Thymus (tissue), 11 donors: ENCODE measurements around the gene NR2F6. TPM values are rescaled to one million over a fixed set of nuclear protein-coding genes. Genes with fewer than 3 reads are reported as not detected.
A peak's percentile ranks its signal among the peaks of the same experiment; 100 is the strongest.

Experiments
- DNase-seq, 9 donors: peaks; one replicate each; pipeline ENCODE4 v3.0.0-alpha.2; 2013; ENCODE audit warnings: low spot score in 9 of 9, low read depth in 6 of 9, missing footprints in 1 of 9
- H3K27ac ChIP-seq, 2 donors: one replicate each; pipeline ENCODE4 v1.5.1; 2013; ENCODE audit warnings: control low read depth in 1 of 2, low read depth in 1 of 2, low read length in 1 of 2, mild to moderate bottlenecking in 1 of 2, moderate library complexity in 1 of 2
- H3K27me3 ChIP-seq, 2 donors: one replicate each; pipeline ENCODE4 v1.5.1; 2013; ENCODE audit warnings: low read length in 1 of 2; ENCODE audit not compliant: control insufficient read depth in 2 of 2, insufficient read depth in 1 of 2
- H3K36me3 ChIP-seq, 2 donors: one replicate each; pipeline ENCODE4 v1.5.1; 2013; ENCODE audit warnings: low read length in 1 of 2, mild to moderate bottlenecking in 1 of 2, moderate library complexity in 1 of 2; ENCODE audit not compliant: control insufficient read depth in 2 of 2, insufficient read depth in 2 of 2
- H3K4me1 ChIP-seq, 2 donors: one replicate each; pipeline ENCODE4 v1.5.1; 2013; ENCODE audit warnings: low read length in 2 of 2; ENCODE audit not compliant: control insufficient read depth in 2 of 2, insufficient read depth in 2 of 2
- H3K4me3 ChIP-seq, 2 donors: one replicate each; pipeline ENCODE4 v1.5.1; 2013; ENCODE audit warnings: low read length in 2 of 2, control low read depth in 1 of 2, mild to moderate bottlenecking in 1 of 2
- H3K9me3 ChIP-seq, 2 donors: one replicate each; pipeline ENCODE4 v1.5.1; 2013; ENCODE audit warnings: low read length in 1 of 2, mild to moderate bottlenecking in 1 of 2; ENCODE audit not compliant: control insufficient read depth in 2 of 2, insufficient read depth in 1 of 2
- WGBS: extraction: QIAGEN DNeasy Blood & Tissue Kit; methylation state at CpG from one replicate; pipeline ENCODE4 v1.1.7; 2013; 5-methylcytosine and 5-hydroxymethylcytosine counted together
- polyA plus RNA-seq: library from polyadenylated mRNA; stranded (reverse); fragments of 200-250 nt; gene quantifications from one replicate; pipeline ENCODE4 v1.2.3, GENCODE V29; 2013
- total RNA-seq: library from RNA; stranded (reverse); fragments of 120-200 nt; gene quantifications from one replicate; pipeline ENCODE4 v1.2.4, GENCODE V29; 2013
- donor health status: healthy.

Gene NR2F6
- total and polyA plus RNA-seq, 2 donors = 9.4 to 15.0 TPM

DNA sequence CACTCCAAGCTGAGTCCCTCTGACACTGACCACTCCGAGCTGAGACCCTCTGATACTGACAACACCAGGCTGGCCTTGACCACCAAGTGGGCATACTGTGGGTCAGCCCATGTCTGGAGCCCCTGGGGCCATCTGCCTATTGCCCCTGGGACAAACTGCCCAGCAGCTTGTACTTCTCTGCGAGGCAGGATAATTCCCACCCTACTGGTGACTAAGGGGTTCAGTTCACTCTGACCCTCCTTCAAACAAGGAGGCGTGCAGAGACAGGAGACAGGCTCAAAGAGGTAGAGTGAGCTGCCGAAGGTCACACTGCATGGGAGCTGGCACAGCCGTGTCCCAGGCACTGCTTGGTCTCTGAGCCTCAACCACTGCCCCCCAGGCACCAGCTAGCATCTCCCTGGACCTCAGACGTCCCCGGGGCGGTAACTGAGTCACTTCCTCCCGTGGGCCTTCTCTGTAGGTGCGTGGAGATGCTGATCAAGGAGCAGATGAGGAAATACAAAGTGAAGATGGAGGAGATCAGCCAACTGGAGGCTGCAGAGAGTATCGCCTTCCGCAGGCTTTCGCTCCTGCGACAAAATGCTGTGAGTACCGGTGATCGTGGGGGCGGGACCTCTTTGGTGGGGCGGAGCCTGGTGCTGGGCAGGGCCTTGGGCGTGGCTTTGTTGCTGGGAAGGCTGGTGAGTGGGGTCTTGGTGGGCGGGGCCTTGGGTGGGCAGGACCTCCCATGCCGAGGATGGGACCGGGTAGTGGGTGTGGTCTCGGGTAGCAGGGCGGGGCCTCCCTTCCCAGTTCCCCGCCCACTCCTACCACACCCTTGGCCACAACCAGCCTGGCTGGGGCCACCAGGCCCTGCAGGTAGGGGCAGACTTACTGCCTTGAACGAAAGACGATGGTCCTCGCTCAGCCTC lies 36.3 kb downstream of the NR2F6 start:
- Histone ChIP-seq H3K36me3 (peaks cover 41 to 70% of the 10 kb centered on the region in 2 donors), H3K27me3 (no peaks in the 10 kb centered on the region), H3K9me3 (peaks cover 0 to under 1% of the 10 kb centered on the region in 2 donors), H3K4me1 (peaks cover 2 to 3% of the 10 kb centered on the region in 2 donors), H3K27ac (peak overlapping the region in 1 of 2 donors; percentile 31), H3K4me3 (no peak overlapping the region)
- DNase-seq = peak in 2 of 9 donors; percentile 18 to 27
- 90% methylated on average over 28 of the region's 28 CpGs for WGBS

- no peak for DNase-seq
- H3K27ac ChIP-seq = peak overlapping the region in 1 of 2 donors; percentile 18
- H3K4me1 ChIP-seq = peaks cover 0 to 2% of the 10 kb centered on the region in 2 donors
- no peaks in the 10 kb centered on the region for H3K9me3 ChIP-seq
- H3K4me3 ChIP-seq = no peak overlapping the region
- no peaks in the 10 kb centered on the region for H3K27me3 ChIP-seq
- H3K36me3 ChIP-seq = peaks cover 56 to 77% of the 10 kb centered on the region in 2 donors
- 98% methylated on average over 25 of the region's 25 CpGs for WGBS
These were observed 38.8 kb downstream of the NR2F6 start for GRCh38 chr19:17206736-17207581.

DNA sequence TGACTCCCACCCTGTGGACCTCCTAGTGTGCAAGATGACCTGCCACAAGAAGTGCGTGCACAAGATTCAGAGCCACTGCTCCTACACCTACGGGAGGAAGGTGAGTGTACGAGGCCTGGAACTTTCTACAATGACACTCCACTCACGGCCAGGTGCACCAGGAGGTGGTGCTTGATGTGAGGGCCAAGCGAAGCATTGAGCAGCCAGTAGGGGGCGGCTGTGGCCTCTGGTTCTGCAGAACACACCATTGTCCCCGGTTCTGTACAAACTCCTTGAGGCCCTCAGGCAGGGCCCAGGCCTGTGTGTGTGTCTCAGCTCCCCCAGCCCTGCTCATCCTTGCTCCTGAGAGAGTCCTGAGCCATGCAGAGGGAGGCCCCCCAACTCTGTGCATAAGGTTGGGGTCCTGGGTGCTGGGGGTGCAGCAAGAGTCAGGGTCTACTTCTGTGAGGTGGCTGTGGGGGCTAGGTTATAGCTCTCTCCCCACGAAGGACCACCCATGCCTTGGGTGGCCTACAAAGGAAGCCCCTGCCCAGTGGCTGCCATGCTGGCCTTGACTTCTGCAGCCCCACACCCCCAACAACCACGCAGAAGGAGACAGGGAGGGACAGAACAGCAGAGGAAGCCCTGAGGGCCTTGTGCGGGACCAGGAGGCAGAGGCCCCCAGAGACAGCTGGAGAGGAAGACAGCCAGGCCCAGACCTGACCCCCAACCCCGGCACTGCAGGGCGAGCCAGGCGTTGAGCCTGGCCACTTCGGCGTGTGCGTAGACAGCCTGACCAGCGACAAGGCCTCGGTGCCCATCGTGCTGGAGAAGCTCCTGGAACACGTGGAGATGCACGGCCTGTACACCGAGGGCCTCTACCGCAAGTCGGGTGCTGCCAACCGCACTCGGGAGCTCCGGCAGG lies 40.2 kb downstream of the NR2F6 start:
- Histone ChIP-seq H3K4me1 (peaks cover 0 to 2% of the 10 kb centered on the region in 2 donors), H3K27me3 (no peaks in the 10 kb centered on the region), H3K36me3 (peaks cover 67 to 80% of the 10 kb centered on the region in 2 donors), H3K9me3 (peaks cover 0 to 1% of the 10 kb centered on the region in 2 donors), H3K4me3 (no peak overlapping the region), H3K27ac (no peak overlapping the region)
- peak in 2 of 9 donors; percentile 47 to 63 for DNase-seq
- 95% methylated on average over 27 of the region's 27 CpGs for WGBS

DNA sequence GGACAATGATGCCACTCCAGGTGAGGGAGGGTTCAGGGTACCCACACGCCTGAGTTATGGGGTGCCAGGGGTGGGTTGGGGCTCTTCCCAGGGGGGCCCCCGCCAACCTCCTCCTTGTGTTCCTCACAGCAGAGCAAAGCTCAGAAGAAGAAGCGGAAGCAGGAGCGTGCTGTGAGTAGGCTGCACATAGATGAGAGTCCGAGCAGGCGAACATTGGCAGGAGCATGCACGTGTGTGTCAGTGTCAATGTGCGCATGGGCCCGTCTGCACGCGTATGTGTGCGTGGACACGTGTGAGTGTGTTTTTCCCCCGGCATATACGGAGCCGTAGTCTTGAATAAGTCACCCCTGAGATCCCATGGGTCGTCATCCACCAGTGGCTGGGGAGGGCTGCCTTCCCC lies 43.0 kb downstream of the NR2F6 start:
- WGBS = 93% methylated on average over 17 of the region's 17 CpGs
- no peak for DNase-seq

GRCh38 chr19:17202249-17202648 lies 43.5 kb downstream of the NR2F6 start:
- H3K4me3 ChIP-seq = no peak overlapping the region
- peaks cover 70 to 92% of the 10 kb centered on the region in 2 donors for H3K36me3 ChIP-seq
- 98% methylated on average over 9 of the region's 9 CpGs for WGBS
- no peaks in the 10 kb centered on the region for H3K4me1 ChIP-seq
- peaks cover 0 to 4% of the 10 kb centered on the region in 2 donors for H3K9me3 ChIP-seq
- no peak overlapping the region for H3K27ac ChIP-seq
- H3K27me3 ChIP-seq = no peaks in the 10 kb centered on the region
- no peak for DNase-seq

More for the DNA sequence above, 43.0 kb downstream of the NR2F6 start:
- H3K27me3 ChIP-seq = no peaks in the 10 kb centered on the region
- peaks cover 0 to 4% of the 10 kb centered on the region in 2 donors for H3K9me3 ChIP-seq
- no peak overlapping the region for H3K27ac ChIP-seq
- peaks cover 66 to 88% of the 10 kb centered on the region in 2 donors for H3K36me3 ChIP-seq
- H3K4me1 ChIP-seq = no peaks in the 10 kb centered on the region
- no peak overlapping the region for H3K4me3 ChIP-seq

DNA sequence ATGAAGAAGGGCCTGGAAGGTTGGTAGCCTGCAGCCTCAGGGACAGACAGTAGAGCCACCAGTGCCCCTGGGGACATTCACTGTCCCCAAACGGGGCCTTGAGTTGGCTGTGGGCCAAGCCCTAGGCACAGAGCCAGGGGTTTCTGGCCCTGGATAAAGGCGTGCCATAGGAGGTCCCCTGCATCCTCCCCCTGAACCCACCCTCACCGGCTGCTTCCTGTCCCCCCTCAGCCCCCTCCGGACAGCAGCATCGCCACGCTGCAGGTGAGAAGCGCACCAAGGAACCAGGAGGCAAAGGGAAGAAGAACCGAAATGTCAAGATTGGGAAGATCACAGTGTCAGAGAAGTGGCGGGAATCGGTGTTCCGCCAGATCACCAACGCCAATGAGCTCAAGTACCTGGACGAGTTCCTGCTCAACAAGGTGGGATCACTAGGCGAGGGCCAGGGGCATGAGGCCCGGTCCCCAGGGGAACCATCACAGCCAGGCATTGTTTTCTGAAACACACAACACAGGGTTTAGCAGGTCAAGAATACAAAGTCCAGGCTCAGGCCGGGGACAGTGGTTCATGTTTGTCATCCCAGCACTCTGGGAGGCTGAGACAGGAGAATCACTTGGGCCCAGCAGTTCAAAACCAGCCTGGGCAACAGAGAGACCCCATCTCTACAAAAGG lies 45.2 kb downstream of the NR2F6 start:
- Histone ChIP-seq H3K9me3 (peaks cover 0 to 4% of the 10 kb centered on the region in 2 donors), H3K4me3 (no peak overlapping the region), H3K27ac (no peak overlapping the region), H3K36me3 (peaks cover 62 to 77% of the 10 kb centered on the region in 2 donors), H3K27me3 (no peaks in the 10 kb centered on the region), H3K4me1 (no peaks in the 10 kb centered on the region)
- WGBS = 95% methylated on average over 16 of the region's 16 CpGs
- no peak for DNase-seq

DNA sequence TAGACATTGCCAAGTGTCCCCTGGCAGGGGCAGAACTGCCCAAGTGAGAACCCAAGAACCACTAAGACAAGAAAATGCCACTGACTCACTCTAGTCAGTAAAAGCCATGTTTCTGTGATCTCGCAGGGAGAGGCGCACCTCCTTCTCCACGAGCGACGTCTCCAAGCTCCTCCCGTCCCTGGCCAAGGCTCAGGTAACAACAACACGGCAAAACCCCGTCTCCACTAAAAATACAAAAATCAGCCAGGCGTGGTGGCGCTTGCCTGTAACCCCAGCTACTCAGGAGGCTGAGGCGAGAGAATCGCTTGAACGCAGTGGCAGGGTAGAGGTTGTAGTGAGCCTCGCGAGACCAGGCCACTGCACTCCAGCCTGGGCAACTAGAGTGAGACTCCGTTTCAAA lies 48.1 kb downstream of the NR2F6 start:
- H3K4me1 ChIP-seq = no peaks in the 10 kb centered on the region
- H3K27me3 ChIP-seq = no peaks in the 10 kb centered on the region
- peaks cover 0 to 4% of the 10 kb centered on the region in 2 donors for H3K9me3 ChIP-seq
- DNase-seq = no peak
- WGBS = 98% methylated on average over 16 of the region's 16 CpGs
- H3K4me3 ChIP-seq = no peak overlapping the region
- H3K27ac ChIP-seq = no peak overlapping the region
- peaks cover 76 to 84% of the 10 kb centered on the region in 2 donors for H3K36me3 ChIP-seq

- 98% methylated on average over 7 of the region's 7 CpGs for WGBS
- H3K36me3 ChIP-seq = peaks cover 72 to 83% of the 10 kb centered on the region in 2 donors
These were observed 49.1 kb downstream of the NR2F6 start for GRCh38 chr19:17196610-17197009.

More at GRCh38 chr19:17196610-17197009, 49.1 kb downstream of the NR2F6 start:
- DNase-seq = no peak
- Histone ChIP-seq H3K4me1 (no peaks in the 10 kb centered on the region), H3K27ac (no peak overlapping the region), H3K4me3 (no peak overlapping the region), H3K9me3 (peaks cover 1 to 4% of the 10 kb centered on the region in 2 donors), H3K27me3 (no peaks in the 10 kb centered on the region)
